ENCODE data around the gene GIMD1.

GRCh38 chr4:106371161-106371560 lies 2.6 kb upstream of the GIMD1 start:
- TF ChIP-seq CTCF (IDR thresholded peaks at IDR 0.05) (no peak), POLR2AphosphoS5 (IDR thresholded peaks at IDR 0.05) (no peak), POLR2A (IDR thresholded peaks at IDR 0.05) (no peak)

Measured in gastroesophageal sphincter (tissue), 3 donors.